H1 (cell line): ENCODE data around the gene NHS. TPM values are rescaled to one million over a fixed set of nuclear protein-coding genes. Genes with fewer than 3 reads are reported as not detected.

ENCODE experiments used
- CTCF ChIA-PET: fragments of 300-600 bp; sonication (Branson Sonifier 250); formaldehyde crosslinking; loops from one replicate; lab custom pipeline; 2021; ENCODE audit not compliant: partially characterized antibody; lab: Charles Lee
- POLR2A ChIA-PET: fragments of 300-600 bp; sonication (Branson Sonifier 250); formaldehyde crosslinking; loops from one replicate; lab custom pipeline; 2021; ENCODE audit warnings: inconsistent platforms; ENCODE audit not compliant: partially characterized antibody; lab: Charles Lee
- DNase-seq, 2 experiments: peaks; one replicate each; pipeline versions ENCODE4 v3.0.0 to v3.0.0-alpha.2; 2010 to 2022; ENCODE audit warnings: low spot score in 2 of 2, low read depth in 1 of 2, mixed read lengths in 1 of 2
- FAIRE-seq: peaks from 2 replicates; lab custom pipeline; 2011; peaks lifted over from hg19 to GRCh38; lab: Jason Lieb, UNC
- H2AFZ ChIP-seq: 2 replicates; pipeline ENCODE4 v1.8.1; 2012; ENCODE audit warnings: low read length, inconsistent platforms
- H2AK5ac ChIP-seq: 2 replicates; pipeline ENCODE4 v1.6.1; 2013; ENCODE audit warnings: low read depth, low read length
- H2BK120ac ChIP-seq: replicated peaks from 2 replicates; pipeline ENCODE3; 2013; ENCODE audit warnings: low read depth, low read length, inconsistent platforms
- H2BK12ac ChIP-seq: 2 replicates; pipeline ENCODE4 v1.6.1; 2013; ENCODE audit warnings: low read depth, low read length
- H2BK15ac ChIP-seq: 2 replicates; pipeline ENCODE4 v1.6.1; 2013; ENCODE audit warnings: low read length
- H2BK20ac ChIP-seq: 2 replicates; pipeline ENCODE4 v1.6.1; 2013; ENCODE audit warnings: low read length
- H2BK5ac ChIP-seq: 2 replicates; pipeline ENCODE4 v1.6.1; 2013; ENCODE audit warnings: low read depth, low read length
- H3K14ac ChIP-seq: 2 replicates; pipeline ENCODE4 v1.6.1; 2013; ENCODE audit warnings: inconsistent platforms; ENCODE audit not compliant: insufficient read length
- H3K18ac ChIP-seq: 2 replicates; pipeline ENCODE4 v1.6.1; 2013; ENCODE audit warnings: low read length; ENCODE audit errors: extremely low read depth
- H3K23ac ChIP-seq: 2 replicates; pipeline ENCODE4 v1.6.1; 2013; ENCODE audit warnings: inconsistent platforms; ENCODE audit not compliant: insufficient read length
- H3K23me2 ChIP-seq: 2 replicates; pipeline ENCODE4 v1.6.1; 2013; ENCODE audit warnings: low read depth, low read length
- H3K27ac ChIP-seq: 2 replicates; pipeline ENCODE4 v1.6.1; 2011; ENCODE audit warnings: low read depth, low read length, inconsistent platforms
- H3K27me3 ChIP-seq, 4 experiments: replicated peaks in 1 of 4; 1 replicate in 1 of 4; 2 replicates in 3 of 4; pipeline versions ENCODE4 v1.6.1 to v1.8.1; 2011 to 2013; ENCODE audit warnings: low read length in 3 of 4, mild to moderate bottlenecking in 3 of 4, inconsistent platforms in 2 of 4, mixed read lengths in 2 of 4, moderate library complexity in 1 of 4; ENCODE audit not compliant: control insufficient read depth in 3 of 4, insufficient read depth in 3 of 4; ENCODE audit errors: extremely low read depth in 1 of 4
- H3K36me3 ChIP-seq, 4 experiments: 2 replicates each; pipeline versions ENCODE4 v1.6.1 to v1.8.1; 2011 to 2013; ENCODE audit warnings: mild to moderate bottlenecking in 4 of 4, low read length in 3 of 4, moderate library complexity in 2 of 4, control low read depth in 1 of 4, inconsistent platforms in 1 of 4; ENCODE audit not compliant: insufficient read depth in 4 of 4, control insufficient read depth in 2 of 4
- H3K4ac ChIP-seq: replicated peaks from 2 replicates; pipeline ENCODE3; 2013; ENCODE audit warnings: low read length, low read depth, mixed read lengths, inconsistent platforms; ENCODE audit not compliant: insufficient read length
- H3K4me1 ChIP-seq, 4 experiments: replicated peaks in 1 of 4; 1 replicate in 1 of 4; 2 replicates in 3 of 4; pipeline versions ENCODE4 v1.6.1 to v1.8.1; 2011 to 2013; ENCODE audit warnings: low read length in 3 of 4, inconsistent platforms in 2 of 4, mixed read lengths in 1 of 4; ENCODE audit not compliant: insufficient read depth in 4 of 4, control insufficient read depth in 3 of 4
- H3K4me2 ChIP-seq, 2 experiments: 2 replicates each; pipeline versions ENCODE4 v1.6.1 to v1.8.1; 2011 to 2013; ENCODE audit warnings: low read depth in 2 of 2, low read length in 2 of 2, control low read depth in 1 of 2, inconsistent platforms in 1 of 2, mild to moderate bottlenecking in 1 of 2; ENCODE audit not compliant: insufficient read depth in 1 of 2
- H3K4me3 ChIP-seq, 4 experiments: fragments of 200-600, 300-600 bp in 1 of 4; sonication (generic), shearing (Covaris generic), sonication (Bioruptor Twin) in 1 of 4; 2 replicates each; pipeline versions ENCODE4 v1.5.1 to v1.8.1; 2011 to 2016; ENCODE audit warnings: low read length in 4 of 4, low read depth in 3 of 4, control low read depth in 2 of 4, inconsistent platforms in 2 of 4, mild to moderate bottlenecking in 2 of 4, mixed read lengths in 1 of 4, moderate library complexity in 1 of 4; ENCODE audit not compliant: insufficient read depth in 2 of 4; ENCODE audit errors: extremely low read depth in 1 of 4
- H3K56ac ChIP-seq: replicated peaks from 2 replicates; pipeline ENCODE3; 2013; ENCODE audit warnings: low read depth, mild to moderate bottlenecking, mixed read lengths, low read length, inconsistent platforms; ENCODE audit not compliant: insufficient read length
- H3K79me1 ChIP-seq: 2 replicates; pipeline ENCODE4 v1.6.1; 2013; ENCODE audit warnings: low read depth, low read length, control low read depth
- H3K79me2 ChIP-seq, 2 experiments: 2 replicates each; pipeline versions ENCODE4 v1.6.1 to v1.8.1; 2012 to 2013; ENCODE audit warnings: low read length in 2 of 2, mild to moderate bottlenecking in 2 of 2, inconsistent platforms in 1 of 2; ENCODE audit not compliant: insufficient read depth in 2 of 2, control insufficient read depth in 1 of 2
- H3K9ac ChIP-seq, 4 experiments: replicated peaks in 1 of 4; 1 replicate in 1 of 4; 2 replicates in 3 of 4; pipeline versions ENCODE4 v1.6.1 to v1.8.1; 2011 to 2013; ENCODE audit warnings: low read depth in 3 of 4, low read length in 3 of 4, control low read depth in 2 of 4, mild to moderate bottlenecking in 2 of 4, moderate library complexity in 2 of 4, inconsistent platforms in 1 of 4; ENCODE audit errors: extremely low read depth in 1 of 4
- H3K9me3 ChIP-seq, 2 experiments: 2 replicates each; pipeline versions ENCODE4 v1.6.1 to v1.8.1; 2012 to 2013; ENCODE audit warnings: mild to moderate bottlenecking in 2 of 2, moderate library complexity in 2 of 2, control low read depth in 1 of 2, inconsistent platforms in 1 of 2, low read depth in 1 of 2, low read length in 1 of 2, mixed read lengths in 1 of 2; ENCODE audit not compliant: insufficient read depth in 2 of 2
- H4K20me1 ChIP-seq, 2 experiments: replicated peaks in 1 of 2; 2 replicates each; pipeline versions ENCODE3 to v1.8.1; 2011 to 2013; ENCODE audit warnings: inconsistent platforms in 2 of 2, low read length in 2 of 2, mild to moderate bottlenecking in 1 of 2; ENCODE audit not compliant: insufficient read depth in 2 of 2, control insufficient read depth in 1 of 2
- H4K5ac ChIP-seq: 2 replicates; pipeline ENCODE4 v1.6.1; 2013; ENCODE audit warnings: low read length, low read depth, mixed read lengths, inconsistent platforms; ENCODE audit not compliant: insufficient read length
- H4K8ac ChIP-seq: 2 replicates; pipeline ENCODE4 v1.8.0; 2013; ENCODE audit warnings: mild to moderate bottlenecking, moderate library complexity, low read length, inconsistent platforms; ENCODE audit not compliant: insufficient read depth; ENCODE audit errors: extremely low read depth
- H4K91ac ChIP-seq: replicated peaks from 2 replicates; pipeline ENCODE3; 2013; ENCODE audit warnings: low read length, mixed read lengths, inconsistent platforms; ENCODE audit not compliant: insufficient read length
- FOSL1 ChIP-seq: IDR thresholded peaks from 2 replicates; pipeline ENCODE4 v1.6.1; 2011; ENCODE audit warnings: mild to moderate bottlenecking, low read depth, low read length, moderate library complexity; ENCODE audit not compliant: insufficient read depth
- JUND ChIP-seq: IDR thresholded peaks from 2 replicates; pipeline ENCODE4 v1.6.1; 2011; ENCODE audit warnings: mild to moderate bottlenecking, improper control_type of control experiment, low read length
- KDM4A ChIP-seq: IDR thresholded peaks from one replicate; pipeline ENCODE4 v1.7.1; 2012; ENCODE audit warnings: low read depth, mild to moderate bottlenecking, moderate library complexity, low read length, inconsistent platforms; ENCODE audit not compliant: severe bottlenecking
- NANOG ChIP-seq: IDR thresholded peaks from 2 replicates; pipeline ENCODE4 v1.6.1; 2011; ENCODE audit warnings: low read length, low read depth, mild to moderate bottlenecking, inconsistent platforms; ENCODE audit not compliant: insufficient read depth, poor library complexity, severe bottlenecking
- SIX5 ChIP-seq: IDR thresholded peaks from 2 replicates; pipeline ENCODE4 v1.6.1; 2011; ENCODE audit warnings: mild to moderate bottlenecking, low read depth, low read length
- SUZ12 ChIP-seq: fragments of 200-600 bp; sonication (generic); IDR thresholded peaks from 2 replicates; pipeline ENCODE4 v1.6.1; 2012; ENCODE audit warnings: mild to moderate bottlenecking, inconsistent platforms, low read length, moderate library complexity, mixed read lengths
- WGBS, 2 experiments: shearing (Covaris generic) in 1 of 2; methylation state at CpG; one replicate each; pipeline versions ENCODE4 v1.1.6 to v1.1.7; 2013 to 2015; ENCODE audit warnings: low lambda C conversion rate in 2 of 2, mixed read lengths in 2 of 2, inconsistent platforms in 1 of 2, low coverage in 1 of 2, missing lambda C conversion rate in 1 of 2; ENCODE audit not compliant: insufficient replicate concordance in 2 of 2, insufficient coverage in 1 of 2, insufficient read length in 1 of 2; ENCODE audit errors: extremely low coverage in 1 of 2, missing lambda C conversion rate in 1 of 2; 5-methylcytosine and 5-hydroxymethylcytosine counted together
- polyA plus RNA-seq, 7 experiments: library from polyadenylated mRNA; depleted of rRNA in 3 of 7; stranded (reverse) in 5 of 7; unstranded in 2 of 7; fragments of >200 nt in 5 of 7; fragments of 200-250 nt in 2 of 7; gene quantifications; 1 replicate in 5 of 7; 2 replicates in 1 of 7; 4 replicates in 1 of 7; pipeline versions ENCODE4 v1.2.1 to v1.2.3, GENCODE V29; 2011 to 2013; ENCODE audit warnings: missing spikeins in 2 of 7, mixed read lengths in 2 of 7
- total RNA-seq: library from RNA; stranded (reverse); fragmentation: NEBNext Ultra II Directional; extraction: Animal tissue kit (Norgen Biotek cat#: 25700); gene quantifications from 2 replicates; pipeline ENCODE4 v1.2.1, GENCODE V29; 2021

Gene NHS
- total and polyA plus RNA-seq, 2 of the 8 experiments (the other 6 are each of a cell fraction or from before 2014, with no cell fraction given) = 2.2 to 6.7 TPM

DNA sequence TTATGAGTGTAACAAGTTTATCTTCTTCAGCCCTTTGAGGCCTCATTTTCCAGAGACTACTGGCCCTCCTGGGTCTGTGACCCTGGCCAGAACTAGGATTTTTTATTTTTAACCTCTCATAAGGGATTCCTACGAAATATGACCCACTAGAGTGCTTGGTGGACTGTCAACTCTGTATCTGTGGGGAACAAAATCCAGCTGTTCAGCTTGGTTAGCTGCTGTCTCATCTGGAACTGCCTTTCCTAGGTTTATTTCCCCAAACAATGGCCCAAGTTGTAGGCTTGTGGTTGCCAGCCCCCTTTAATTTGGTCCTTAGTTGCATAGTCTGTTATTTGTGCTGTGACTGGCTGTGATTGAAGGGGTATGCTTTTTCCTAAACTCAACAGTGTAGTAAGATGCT is 56.2 kb downstream of the NHS start:
- H3K9ac ChIP-seq = no peak overlapping the region
- no peak overlapping the region for H4K91ac ChIP-seq
- 60% methylated on average over 1 of the region's 1 CpG; no CpG with 5 or more reads in 1 of the 2 experiments for WGBS, 2 experiments
- H4K5ac ChIP-seq = no peak overlapping the region
- FAIRE-seq (no peak), DNase-seq (no peak)
- H3K14ac ChIP-seq = no peak overlapping the region
- H3K79me1 ChIP-seq = no peaks in the 10 kb centered on the region
- no peak overlapping the region for H2AK5ac ChIP-seq
- H2BK120ac ChIP-seq = no peak overlapping the region
- H4K20me1 ChIP-seq = no peaks in the 10 kb centered on the region
- TF ChIP-seq SUZ12 (no peak), JUND (no peak), KDM4A (no peak), NANOG (no peak), SIX5 (no peak), FOSL1 (no peak)
- H2BK5ac ChIP-seq = no peak overlapping the region
- H3K23ac ChIP-seq = no peak overlapping the region
- H3K56ac ChIP-seq = no peak overlapping the region
- no peak overlapping the region for H2BK15ac ChIP-seq
- ChIA-PET POLR2A (no interaction called here), CTCF (no interaction called here)
- no peaks in the 10 kb centered on the region for H3K23me2 ChIP-seq
- no peaks in the 10 kb centered on the region for H3K9me3 ChIP-seq
- peaks cover 0 to 4% (median 0%) of the 10 kb centered on the region in 4 experiments; a peak in 1 of 7 replicates for H3K4me1 ChIP-seq
- no peaks in the 10 kb centered on the region for H3K79me2 ChIP-seq
- no peak overlapping the region for H3K4me3 ChIP-seq
- H2BK20ac ChIP-seq = no peak overlapping the region
- H3K18ac ChIP-seq = no peak overlapping the region
- H3K36me3 ChIP-seq = no peaks in the 10 kb centered on the region
- no peaks in the 10 kb centered on the region for H3K27me3 ChIP-seq
- no peak overlapping the region for H4K8ac ChIP-seq
- H3K4ac ChIP-seq = no peak overlapping the region
- no peak overlapping the region for H2AFZ ChIP-seq
- no peak overlapping the region for H3K27ac ChIP-seq
- no peak overlapping the region for H3K4me2 ChIP-seq
- H2BK12ac ChIP-seq = no peak overlapping the region
